NB4 (cell line): ENCODE data around the gene TXLNB.

Experiments used
- DNase-seq: peaks from one replicate; pipeline ENCODE4 v3.0.0; 2010; ENCODE audit warnings: low read depth
- H3K4me3 ChIP-seq: one replicate; pipeline ENCODE4 v1.5.1; 2011; ENCODE audit warnings: mild to moderate bottlenecking, low read depth, low read length, moderate library complexity
- CTCF ChIP-seq: IDR thresholded peaks from one replicate; pipeline ENCODE4 v1.5.1; 2012; ENCODE audit warnings: low read depth, low read length
- MYC ChIP-seq: IDR thresholded peaks from 2 replicates; pipeline ENCODE4 v1.6.1; 2011; ENCODE audit warnings: low read depth, low read length
- POLR2A ChIP-seq: IDR thresholded peaks from 2 replicates; pipeline ENCODE4 v1.6.1; 2011; ENCODE audit warnings: mild to moderate bottlenecking; ENCODE audit not compliant: insufficient read length; ENCODE audit errors: extremely low read depth
- TF ChIP-seq, protein P1 (sequence below): IDR thresholded peaks from 2 replicates; pipeline ENCODE4 v1.6.1; 2011; ENCODE audit warnings: low read depth, low read length

Gene TXLNB

GRCh38 chr6:139256087-139256486 is 35.7 kb downstream of the TXLNB start:
- H3K4me3 ChIP-seq, result no peak overlapping the region
- no peak for DNase-seq
- TF ChIP-seq POLR2A (no peak), CTCF (no peak), MYC (no peak)
- TF ChIP-seq, protein P1, sequence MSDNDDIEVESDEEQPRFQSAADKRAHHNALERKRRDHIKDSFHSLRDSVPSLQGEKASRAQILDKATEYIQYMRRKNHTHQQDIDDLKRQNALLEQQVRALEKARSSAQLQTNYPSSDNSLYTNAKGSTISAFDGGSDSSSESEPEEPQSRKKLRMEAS, result no peak

DNA sequence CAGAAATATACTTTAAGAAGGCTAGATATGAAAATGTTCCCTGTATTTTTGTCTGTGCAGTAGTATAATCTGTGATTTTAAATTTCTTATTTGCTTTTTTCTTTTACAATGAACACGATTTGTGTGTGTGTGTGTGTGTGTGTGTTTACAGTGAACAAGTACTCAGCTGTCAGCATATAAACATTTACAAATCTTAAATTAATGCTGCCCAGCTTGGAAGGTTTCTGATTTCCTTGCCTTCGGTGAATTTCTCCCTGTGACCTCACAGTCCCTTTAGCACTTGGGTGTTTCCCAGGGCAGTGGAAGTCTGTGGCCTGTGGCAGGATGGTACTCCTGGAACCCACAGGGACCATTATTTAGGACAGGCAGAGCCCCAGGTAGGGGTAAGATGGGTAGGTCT is 37.6 kb downstream of the TXLNB start:
- TF ChIP-seq, protein P1, result no peak
- TF ChIP-seq CTCF, result no peak
- no peak for TF ChIP-seq MYC
- no peak for TF ChIP-seq POLR2A
- DNase-seq, result no peak
- no peak overlapping the region for H3K4me3 ChIP-seq

- no peak overlapping the region for H3K4me3 ChIP-seq
- no peak for DNase-seq
- TF ChIP-seq MYC (no peak), CTCF (no peak), POLR2A (no peak)
- TF ChIP-seq, protein P1, result no peak
Measured at GRCh38 chr6:139253656-139254055, 38.1 kb downstream of the TXLNB start.

GRCh38 chr6:139251691-139252390 is 40.0 kb downstream of the TXLNB start:
- TF ChIP-seq POLR2A, result no peak
- no peak for TF ChIP-seq MYC
- TF ChIP-seq, protein P1, result no peak
- no peak for TF ChIP-seq CTCF
- no peak for DNase-seq
- no peak overlapping the region for H3K4me3 ChIP-seq

DNA sequence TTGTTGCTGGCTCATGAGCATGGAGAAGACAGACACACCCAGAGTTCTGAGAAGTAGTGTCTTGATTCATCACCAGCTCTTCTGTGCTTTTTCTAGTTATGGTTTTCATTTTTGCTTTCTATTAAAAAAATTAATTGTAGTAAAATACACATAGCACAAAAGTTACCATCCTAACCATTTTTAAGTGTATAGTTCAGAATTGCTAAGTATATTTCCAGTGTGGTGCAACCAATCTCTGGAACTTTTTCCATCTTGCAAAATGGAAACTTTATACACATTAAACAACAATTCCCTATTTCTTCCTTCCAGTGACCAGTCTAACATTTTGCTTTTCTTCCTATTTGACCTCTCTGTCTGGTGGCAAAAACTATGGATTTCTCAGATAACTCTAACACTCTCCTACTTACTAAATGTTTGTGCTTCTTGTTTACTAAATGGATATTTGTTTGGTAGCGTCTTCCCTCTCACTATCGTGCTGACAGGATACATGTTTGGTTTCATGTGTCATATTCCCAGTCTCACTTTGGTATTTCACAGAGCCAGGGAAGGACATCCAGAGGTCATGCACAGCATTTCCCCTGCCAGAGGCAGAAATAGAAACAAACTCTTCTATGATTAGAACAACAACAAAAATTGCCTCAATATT is 40.6 kb downstream of the TXLNB start:
- DNase-seq, result no peak
- no peak for TF ChIP-seq CTCF
- no peak for TF ChIP-seq MYC
- no peak for TF ChIP-seq POLR2A
- TF ChIP-seq, protein P1, result no peak
- H3K4me3 ChIP-seq, result no peak overlapping the region
